GM23338 (cell line): Measurements from ENCODE around the gene P2RY6. TPM values are rescaled to one million over a fixed set of nuclear protein-coding genes. Genes with fewer than 3 reads are reported as not detected.

Experiments used
- polyA plus RNA-seq: library from polyadenylated mRNA; unstranded; fragments of >200 nt; fragmentation: Nextera tagmentation; extraction: Ambion mirVana; gene quantifications from 2 replicates; pipeline ENCODE4 v1.2.1, GENCODE V29; 2016
- total RNA-seq: library from RNA; depleted of rRNA; stranded (reverse); fragments of >200 nt; shearing (Covaris generic); gene quantifications from 2 replicates; pipeline ENCODE4 v1.2.3, GENCODE V29; 2014; rRNA removed

The P2RY6 gene
- total and polyA plus RNA-seq, 2 experiments from 2014 or later: not detected

Other genes with a start within 250 kb of the P2RY6 start
- gene FCHSD2, start 130.0 kb upstream of the P2RY6 start, total RNA-seq: 3.3 and 5.2 TPM in 2 replicates
- gene FCHSD2, start 130.0 kb upstream of the P2RY6 start, polyA plus RNA-seq: 3.5 and 3.6 TPM in 2 replicates
- 0.85 and 1.6 TPM in 2 replicates for gene P2RY2, start 54.1 kb upstream of the P2RY6 start, total RNA-seq
- 0.40 and 0.63 TPM in 2 replicates for gene P2RY2, start 54.1 kb upstream of the P2RY6 start, polyA plus RNA-seq
- gene ARHGEF17, start 35.9 kb downstream of the P2RY6 start, total RNA-seq: 11.0 and 15.0 TPM in 2 replicates
- gene ARHGEF17, start 35.9 kb downstream of the P2RY6 start, polyA plus RNA-seq: 2.7 and 2.9 TPM in 2 replicates
- 6.2 and 6.3 TPM in 2 replicates for gene RELT, start 104.1 kb downstream of the P2RY6 start, total RNA-seq
- 2.0 and 2.1 TPM in 2 replicates for gene RELT, start 104.1 kb downstream of the P2RY6 start, polyA plus RNA-seq